HG03432 (cell line): ENCODE measurements around the gene RNF187.

ENCODE experiments used
- ATAC-seq: cut with Tn5 transposase; IDR thresholded peaks from one replicate; pipeline ENCODE4 v1.9.1; 2021; ENCODE audit warnings: mild to moderate bottlenecking, moderate library complexity; ENCODE audit not compliant: unreplicated experiment

The RNF187 gene

DNA sequence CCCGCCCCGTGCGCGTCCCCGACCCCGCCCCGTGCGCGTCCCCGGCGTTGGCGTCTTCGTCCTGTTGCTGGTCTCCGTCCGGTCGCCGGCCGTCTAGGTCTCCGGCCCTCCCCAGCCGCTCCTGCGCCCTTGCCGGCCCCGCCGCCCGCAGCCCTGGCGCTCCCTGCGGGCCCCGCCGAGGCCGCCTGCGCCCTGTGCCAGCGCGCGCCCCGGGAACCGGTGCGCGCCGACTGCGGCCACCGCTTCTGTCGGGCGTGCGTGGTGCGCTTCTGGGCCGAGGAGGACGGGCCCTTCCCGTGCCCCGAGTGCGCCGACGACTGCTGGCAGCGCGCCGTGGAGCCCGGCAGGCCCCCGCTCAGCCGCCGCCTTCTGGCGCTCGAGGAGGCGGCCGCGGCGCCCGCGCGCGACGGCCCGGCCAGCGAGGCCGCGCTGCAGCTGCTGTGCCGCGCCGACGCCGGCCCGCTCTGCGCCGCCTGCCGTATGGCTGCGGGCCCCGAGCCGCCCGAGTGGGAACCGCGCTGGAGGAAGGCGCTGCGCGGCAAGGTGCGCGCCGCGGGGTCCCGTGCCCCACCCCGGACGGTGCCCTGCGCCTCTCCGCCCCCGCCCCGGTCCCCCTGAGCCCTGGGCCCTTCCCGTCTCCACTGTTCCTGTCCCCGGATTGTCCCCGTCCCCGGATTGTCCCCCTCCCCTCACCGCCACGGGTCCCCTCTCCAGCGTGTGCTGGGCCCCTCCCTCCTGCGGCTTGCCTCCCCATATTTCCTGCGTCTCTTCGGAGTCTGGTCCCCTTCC is at the start of gene RNF187:
RNF187 (plus strand) TSS at position 47 of the 789 bp plus-strand sequence.
- ATAC-seq, result peak; percentile 75

DNA sequence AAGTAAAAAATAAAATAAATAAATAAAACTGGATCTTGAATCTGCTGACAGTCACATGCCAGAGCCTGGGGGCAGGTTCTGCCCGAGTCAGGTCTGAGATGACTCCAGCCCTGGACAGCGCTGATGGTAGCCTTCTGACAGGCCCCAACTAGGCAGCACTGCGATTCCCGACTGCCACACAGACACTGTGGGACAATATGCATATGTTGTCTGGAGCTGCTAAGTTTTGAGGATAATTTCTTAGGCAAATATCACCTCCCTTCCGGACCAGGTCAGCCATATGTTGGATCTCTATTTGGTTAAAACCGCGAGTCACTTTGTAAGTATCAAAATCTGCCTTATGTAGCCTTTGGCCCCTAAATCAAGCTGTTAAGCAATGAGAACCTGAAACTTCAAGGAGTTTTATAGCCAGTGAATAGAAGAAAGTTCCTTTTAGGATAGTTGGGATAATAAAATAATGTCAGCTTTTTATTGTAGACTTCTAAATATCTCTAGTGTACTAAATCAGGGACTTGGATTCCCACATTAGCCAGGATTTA is 49.7 kb upstream of the RNF187 start:
- ATAC-seq, result no peak

DNA sequence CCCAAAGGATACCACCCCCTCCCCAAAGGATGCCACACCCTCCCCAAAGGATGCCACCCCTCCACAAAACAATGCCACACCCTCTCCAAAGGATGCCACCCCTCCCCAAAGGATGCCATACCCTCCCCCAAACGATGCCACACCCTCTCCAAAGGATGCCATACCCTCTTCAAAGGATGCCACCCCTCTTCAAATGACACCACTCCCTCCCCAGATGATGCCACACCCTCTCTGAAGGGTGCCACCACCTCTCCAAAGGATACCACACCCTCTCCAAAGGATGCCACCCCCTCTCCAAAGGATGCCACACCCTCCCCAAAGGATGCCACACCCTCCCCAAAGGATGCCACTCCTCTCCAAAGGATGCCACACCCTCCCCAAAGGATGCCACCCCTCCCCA is 48.9 kb upstream of the RNF187 start:
- no peak for ATAC-seq

DNA sequence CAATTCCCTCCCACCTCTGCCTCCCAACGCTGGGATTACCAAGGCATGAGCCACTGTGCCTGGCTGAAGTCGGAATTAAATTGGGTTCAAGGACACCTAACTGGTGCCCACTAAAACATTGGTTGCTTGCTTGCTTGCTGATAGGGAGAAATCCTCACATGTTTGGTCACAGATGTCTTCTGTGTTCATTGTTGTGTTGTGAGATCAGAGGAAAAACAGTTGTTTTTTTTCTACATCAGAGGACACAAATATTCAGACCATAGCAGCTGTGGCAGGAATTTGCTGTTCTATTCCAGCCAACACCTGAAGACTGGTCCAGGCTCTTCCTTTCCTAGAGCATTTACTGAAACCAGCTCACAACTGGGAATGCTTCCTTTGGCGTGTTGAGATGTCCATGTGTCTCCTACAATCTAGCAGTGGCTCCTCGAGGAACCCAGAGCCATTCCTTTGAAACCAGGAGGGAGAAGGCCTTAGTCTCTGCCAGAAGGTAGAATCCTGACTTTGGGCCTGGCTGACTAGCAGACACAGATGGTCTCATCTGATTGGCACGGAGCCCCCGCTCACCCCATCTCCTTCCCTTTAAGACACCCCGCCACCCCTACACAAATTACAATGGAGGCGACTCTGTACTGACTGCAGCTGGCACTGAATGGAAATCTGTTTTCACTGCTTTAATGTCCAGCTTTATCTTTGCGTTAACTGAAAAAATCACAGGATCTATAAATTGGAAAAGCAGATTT is 46.3 kb upstream of the RNF187 start:
- no peak for ATAC-seq

DNA sequence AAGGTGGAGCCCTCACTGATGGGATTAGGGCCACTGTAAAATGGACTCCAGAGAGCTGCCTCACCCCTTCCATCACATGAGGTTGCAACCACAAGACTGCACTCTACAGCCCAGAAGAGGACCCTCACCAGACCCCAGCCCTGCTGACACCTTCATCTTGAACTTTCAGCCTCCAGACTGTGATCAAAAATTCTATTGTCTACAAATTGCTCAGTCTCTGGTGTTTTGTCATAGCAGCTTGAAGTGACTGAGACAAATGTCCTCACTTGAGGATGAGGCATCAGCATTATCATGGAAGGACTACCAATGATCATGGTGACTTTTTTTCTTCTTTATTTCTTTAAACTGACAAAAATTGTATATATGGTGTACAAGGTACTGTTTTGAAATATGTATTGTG is 43.8 kb upstream of the RNF187 start:
- no peak for ATAC-seq

DNA sequence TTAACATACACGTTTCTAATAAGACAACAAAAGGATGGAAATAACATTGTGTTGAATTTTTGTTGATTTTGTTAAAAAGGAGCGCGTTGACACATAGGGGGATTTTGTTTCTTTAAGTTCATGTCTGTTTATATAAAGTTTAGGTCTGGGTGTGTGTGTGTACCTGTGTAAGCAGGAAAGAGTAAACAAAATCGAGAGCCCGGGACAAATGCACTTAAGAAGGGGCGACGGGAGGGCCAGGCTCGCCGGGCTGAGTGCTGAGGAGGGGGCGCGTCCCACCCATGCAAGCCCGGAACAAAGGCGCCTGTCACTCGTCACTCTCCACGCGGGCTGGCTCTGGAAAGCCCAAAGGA is 41.7 kb upstream of the RNF187 start:
- ATAC-seq, result peak; percentile 19

DNA sequence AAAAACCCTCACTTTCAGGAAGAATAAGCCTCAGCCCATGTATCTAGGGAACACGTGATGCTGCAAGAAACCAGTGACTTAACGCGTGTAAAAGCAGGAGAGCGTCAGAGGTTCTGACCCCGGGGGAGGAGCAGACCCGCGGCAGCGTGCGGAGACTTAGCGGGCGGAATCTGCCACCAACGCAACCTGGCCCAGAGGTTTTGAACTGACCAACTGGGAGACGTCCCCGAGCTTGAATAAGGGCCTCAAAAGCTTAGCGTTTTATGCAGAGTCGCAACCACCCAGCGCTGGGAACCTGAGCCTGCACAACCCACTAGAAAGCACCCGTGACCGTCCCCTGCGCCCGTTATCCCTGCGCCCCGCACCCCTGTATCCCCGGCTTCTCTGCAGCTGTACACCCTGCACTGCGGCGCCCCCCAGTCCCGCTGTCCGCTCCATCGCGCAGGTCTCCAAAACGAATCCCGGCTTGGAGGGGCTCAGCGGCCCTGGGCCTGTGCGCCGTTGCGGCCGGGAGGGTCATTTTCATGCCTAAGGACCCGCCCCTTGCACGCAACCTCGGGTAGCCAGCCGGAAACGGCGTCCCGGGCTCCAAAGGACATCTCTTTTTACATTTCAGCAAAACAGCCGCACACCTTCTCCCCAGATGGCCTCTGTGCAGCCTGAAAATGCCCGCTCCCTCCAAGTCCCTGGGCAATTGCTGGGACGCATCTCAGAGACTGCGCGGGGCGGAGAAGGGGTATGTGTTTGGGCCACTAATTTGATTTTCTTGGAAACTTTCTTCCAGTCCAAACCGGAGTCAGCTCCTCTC is 41.1 kb upstream of the RNF187 start:
- ATAC-seq, result peak; percentile 75

DNA sequence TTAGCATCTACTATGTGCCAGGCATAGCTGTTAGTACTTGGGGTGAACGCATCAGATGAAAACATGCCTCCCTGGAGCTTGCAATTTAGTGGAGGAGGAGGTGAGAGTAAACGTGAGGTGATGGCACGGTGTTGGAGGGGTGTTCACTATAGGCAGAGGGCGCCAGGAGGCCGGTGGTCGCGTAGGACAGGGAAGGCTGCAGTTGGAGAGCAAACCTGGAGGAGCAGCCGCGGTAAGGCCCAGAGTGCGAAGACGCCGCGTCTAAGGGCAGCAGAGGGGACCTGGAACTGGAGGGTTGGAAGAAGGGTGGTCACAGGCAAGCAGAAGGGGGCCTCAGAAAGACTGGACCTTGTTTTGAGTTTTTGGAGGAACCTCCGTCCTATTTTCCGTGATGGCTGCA is 40.3 kb upstream of the RNF187 start:
- no peak for ATAC-seq

DNA sequence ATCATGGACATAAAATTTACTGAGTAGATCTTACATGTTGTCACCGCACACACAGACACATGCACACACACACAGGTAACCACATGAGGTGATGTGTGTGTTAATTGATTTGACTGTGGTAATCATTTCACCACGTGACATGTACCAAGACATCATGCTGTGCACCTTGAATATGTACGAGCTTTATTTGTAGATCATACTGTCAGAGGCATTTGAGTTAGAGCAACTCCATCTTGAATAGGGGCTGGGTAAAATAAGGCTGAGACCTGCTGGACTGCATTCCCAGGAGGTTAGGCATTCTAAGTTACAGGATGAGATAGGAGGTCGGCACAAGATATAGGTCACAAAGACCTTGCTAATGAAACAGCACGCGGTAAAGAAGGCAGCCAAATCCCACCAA is 38.8 kb upstream of the RNF187 start:
- no peak for ATAC-seq

DNA sequence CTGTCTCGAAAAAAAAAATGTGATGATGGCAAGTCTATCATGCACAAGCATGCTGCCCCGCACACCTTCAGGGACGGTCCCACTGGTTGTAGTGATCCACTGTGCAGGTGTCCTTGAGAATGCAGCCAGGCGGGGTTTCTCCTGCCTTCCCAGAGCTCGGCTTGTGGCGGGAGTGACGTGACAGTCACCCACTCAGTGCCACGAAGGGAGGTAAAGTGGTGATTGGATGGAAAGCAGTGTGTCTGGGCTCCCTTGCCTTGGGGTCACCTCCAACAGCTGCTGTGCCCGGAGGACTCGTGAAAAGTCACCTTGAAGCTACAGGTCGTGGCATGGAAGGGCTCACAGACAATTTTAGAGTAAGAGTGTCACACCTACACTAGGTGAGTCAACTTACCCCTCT is 37.0 kb upstream of the RNF187 start:
- no peak for ATAC-seq

DNA sequence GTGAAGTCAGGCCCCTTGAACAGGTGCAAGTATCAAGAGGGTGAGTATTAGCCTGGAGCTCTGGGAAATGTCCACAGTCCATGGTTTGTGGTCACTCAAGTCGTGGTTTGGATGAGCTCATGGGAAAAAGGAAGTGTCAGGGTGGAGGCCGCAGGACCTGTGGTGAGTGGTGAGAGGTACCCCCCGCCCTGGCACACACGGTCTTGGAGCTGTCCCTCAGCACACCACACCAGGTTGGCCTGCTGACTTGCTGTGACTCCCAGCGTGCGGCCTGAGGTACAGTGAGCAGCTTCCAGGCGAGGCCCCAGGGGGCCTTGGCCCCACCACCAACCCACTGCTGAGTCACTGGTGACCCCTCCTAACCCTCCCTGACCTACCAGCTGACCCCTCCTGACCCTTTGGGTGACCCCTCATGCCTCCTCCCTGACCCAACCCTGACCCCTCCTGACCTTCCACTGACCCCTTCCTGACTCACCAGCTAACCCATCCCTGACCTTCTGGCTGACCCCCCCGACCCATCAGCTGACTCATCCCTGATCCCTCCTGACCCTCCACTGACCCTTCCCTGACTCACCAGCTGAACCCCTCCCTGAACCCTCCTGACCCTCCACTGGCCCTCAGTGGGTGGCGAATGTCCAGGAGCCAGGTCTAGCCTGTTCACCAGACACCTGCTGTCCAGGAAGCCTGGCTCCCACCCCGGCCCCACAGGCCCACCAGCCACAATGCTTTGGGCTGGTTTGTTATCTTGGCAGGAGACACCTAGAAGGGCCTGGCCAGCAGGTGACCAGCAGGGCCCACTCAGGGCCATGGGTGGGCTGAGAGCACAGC is 34.8 kb upstream of the RNF187 start:
- no peak for ATAC-seq

DNA sequence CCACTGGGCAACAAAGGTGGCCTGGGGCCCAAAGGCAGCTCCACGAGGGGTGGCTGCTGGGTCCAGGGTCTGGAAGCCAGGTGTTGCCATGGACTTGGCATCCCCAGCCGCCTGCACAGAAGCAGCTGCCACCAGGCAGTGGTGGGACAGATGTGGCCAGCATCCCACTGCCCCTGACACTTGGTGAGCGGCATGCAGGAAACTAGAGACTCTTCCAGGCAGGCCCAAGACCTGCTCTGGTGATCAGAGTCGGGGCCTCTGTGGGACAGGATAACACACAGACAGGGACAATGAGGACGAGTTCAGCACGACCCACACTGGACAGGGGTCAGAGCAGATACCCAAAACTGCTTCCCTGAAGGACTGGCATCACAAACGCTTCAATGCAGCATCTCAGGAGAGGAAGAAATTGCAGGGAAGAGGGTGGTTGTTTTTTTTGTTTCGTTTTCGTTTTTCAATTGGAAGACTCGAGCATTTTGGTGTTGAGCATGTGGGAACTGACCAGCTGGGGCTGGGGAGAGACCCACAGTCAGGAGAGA is 34.1 kb upstream of the RNF187 start:
- no peak for ATAC-seq

DNA sequence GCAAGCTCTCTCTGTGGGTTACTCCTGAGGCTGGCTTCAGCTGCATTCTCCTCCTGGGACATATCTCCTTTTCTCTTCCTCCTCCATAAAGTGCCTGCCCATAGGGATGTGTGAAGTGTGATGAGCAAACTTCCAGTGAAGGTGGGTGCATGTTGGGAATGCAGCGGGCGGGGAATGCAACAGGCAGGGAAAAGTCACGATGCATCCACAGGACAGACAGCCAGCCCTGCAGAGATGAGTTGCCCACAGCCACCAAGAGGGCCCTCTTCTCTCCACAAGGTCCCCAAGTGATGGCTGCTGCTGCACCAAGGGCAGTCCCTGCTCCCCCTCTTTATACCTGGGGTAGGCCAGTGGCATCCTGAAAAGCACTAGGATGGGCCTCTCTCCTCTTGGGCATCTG is 33.6 kb upstream of the RNF187 start:
- ATAC-seq, result no peak

DNA sequence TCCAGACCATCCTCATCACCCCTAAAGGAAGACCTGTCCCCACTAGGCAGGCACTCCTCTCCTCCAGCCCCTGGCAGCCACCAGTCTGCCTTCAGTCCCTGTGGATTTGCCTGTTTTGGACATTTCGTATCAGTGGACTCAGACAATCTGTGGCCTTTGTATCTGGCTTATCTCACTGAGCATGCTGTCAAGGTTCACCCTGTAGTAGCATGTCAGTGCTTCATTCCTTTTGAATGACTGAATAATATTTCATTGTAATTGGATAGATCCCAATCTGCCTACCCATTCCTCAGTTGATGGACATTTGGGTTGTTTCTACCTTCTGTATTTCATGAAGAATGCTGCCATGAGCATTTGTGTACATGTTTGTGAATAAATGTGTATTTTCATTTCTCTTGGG is 32.9 kb upstream of the RNF187 start:
- no peak for ATAC-seq

DNA sequence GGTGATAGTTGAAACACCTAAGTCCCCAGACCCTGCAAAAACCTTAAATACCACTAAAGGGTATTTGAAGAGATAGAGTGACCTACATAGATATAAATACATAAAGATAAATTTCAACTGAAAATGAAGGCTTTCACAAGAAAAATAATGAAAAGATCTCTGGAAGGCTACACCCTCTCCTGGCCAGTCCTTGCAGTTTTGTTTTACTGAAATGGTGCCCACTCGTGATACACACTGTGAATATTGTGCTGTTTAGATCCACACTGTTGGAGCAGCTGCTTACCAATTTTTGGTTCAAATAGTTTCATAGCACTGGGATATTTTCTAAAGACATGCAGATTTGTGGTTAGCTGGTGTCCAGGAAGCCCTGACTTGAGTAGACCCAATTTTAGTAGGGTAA is 31.5 kb upstream of the RNF187 start:
- ATAC-seq, result no peak

DNA sequence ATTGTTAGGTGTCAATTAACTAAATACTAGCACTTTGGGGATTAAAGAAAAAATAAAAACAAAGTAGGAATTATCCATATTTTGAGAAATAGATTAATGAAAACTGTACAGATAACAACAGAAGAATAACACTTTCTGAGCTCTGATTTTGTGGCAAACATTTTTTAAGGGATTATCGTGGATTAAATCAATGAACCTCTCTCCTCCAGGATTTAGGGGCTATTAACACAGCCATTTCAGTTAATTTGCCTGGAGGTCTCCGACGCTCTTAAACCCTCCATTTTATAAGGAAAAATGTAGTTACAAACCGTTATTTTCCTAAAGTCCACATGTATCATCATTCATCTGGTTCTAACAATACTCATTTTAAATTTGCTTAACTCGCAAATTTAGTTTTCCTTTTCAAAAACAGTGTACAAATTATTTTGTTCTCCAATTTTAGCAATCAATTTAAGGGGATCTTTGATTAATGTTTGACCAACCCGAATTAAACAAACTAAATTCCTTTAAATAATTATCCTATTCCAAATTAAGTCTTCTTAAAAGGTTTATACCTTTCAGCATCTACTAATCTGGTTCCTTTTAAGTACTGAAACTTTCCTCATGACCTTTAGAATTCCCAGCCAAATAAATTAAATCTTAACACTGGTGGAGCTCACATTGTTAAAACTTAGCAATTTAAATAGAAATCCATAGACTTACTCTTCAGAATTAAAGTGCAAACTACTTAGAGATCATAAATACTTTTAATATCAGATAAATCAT is 30.7 kb upstream of the RNF187 start:
- no peak for ATAC-seq

DNA sequence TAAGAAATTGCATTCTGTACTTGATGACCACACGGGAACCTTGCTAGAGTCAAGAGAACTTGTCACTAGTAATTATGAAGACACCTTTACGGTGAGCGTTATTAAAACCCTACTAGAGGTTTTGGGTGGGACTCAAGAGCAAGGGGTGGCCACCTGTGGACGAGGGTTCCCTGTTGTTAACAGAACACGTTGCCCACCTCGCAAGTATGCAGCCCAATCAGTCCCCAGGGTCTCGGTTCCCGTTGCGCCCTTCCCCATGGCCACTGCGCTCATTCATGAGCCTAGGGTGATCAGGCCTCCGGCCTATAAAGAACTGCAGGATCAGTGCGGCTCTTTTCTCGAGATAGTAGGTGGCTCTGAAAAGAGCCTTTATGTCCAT is 30.2 kb upstream of the RNF187 start:
- ATAC-seq, result peak; percentile 6

DNA sequence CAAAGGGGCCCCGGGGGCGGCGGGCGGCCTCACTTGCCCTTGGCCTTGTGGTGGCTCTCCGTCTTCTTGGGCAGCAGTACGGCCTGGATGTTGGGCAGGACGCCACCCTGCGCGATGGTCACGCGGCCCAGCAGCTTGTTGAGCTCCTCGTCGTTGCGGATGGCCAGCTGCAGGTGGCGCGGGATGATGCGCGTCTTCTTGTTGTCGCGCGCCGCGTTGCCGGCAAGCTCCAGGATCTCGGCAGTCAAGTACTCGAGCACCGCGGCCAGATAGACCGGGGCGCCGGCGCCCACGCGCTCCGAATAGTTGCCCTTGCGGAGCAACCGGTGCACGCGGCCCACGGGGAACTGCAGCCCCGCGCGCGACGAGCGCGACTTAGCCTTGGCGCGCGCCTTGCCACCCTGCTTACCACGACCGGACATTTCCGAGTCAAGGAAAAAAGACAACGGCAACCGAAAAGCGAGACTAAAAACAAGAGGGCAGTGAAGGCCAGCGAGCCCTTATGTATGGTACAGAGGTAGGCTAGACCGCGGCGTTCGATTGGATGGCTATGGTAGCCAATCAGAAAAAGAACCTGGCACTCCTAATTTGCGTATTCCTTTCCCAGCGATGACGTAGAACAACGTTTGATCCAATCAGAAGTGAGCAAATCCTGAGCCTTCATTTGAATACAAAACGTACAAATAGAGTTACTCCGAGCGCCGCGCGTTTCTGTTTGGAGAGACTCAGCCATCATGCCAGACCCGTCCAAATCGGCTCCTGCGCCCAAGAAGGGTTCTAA is 29.6 kb upstream of the RNF187 start:
- ATAC-seq, result peak; percentile 88
